NCI-H69 (cell line): Measurements from ENCODE around the gene RAPH1.
A peak's percentile ranks its signal among the peaks of the same experiment; 100 is the strongest.
"Not testable (repeated sequence)": the region's sequence is repeated elsewhere in the genome, so short reads cannot be mapped to it uniquely, and the experiment has no call there.

Experiments used
- DNase-seq: peaks from one replicate; lab custom pipeline; 2025; lab: John Stamatoyannopoulos, UW

The RAPH1 gene

GRCh38 chr2:203544402-203544801 is 9.3 kb upstream of the RAPH1 start:
- no peak for DNase-seq

- peak; percentile 6 for DNase-seq
These were observed 8.8 kb upstream of the RAPH1 start for GRCh38 chr2:203543898-203544328.

GRCh38 chr2:203540598-203540997 is 5.5 kb upstream of the RAPH1 start:
- not testable (repeated sequence) for DNase-seq

- DNase-seq, result not testable (repeated sequence)
These were observed 3.1 kb upstream of the RAPH1 start for GRCh38 chr2:203538237-203538636.

- DNase-seq, result not testable (repeated sequence)
These were observed 1.5 kb upstream of the RAPH1 start for GRCh38 chr2:203536586-203536951.

- no peak for DNase-seq
These were observed 884 bp upstream of the RAPH1 start for GRCh38 chr2:203535784-203536585.

GRCh38 chr2:203534621-203535077 is 452 bp downstream of the RAPH1 start:
- peak; percentile 58 for DNase-seq

GRCh38 chr2:203533676-203534591 is 1.2 kb downstream of the RAPH1 start:
- DNase-seq, result peak; percentile 33

- DNase-seq, result peak; percentile 16
These were observed 2.0 kb downstream of the RAPH1 start for GRCh38 chr2:203532957-203533658.

- no peak for DNase-seq
These were observed 7.4 kb downstream of the RAPH1 start for GRCh38 chr2:203527719-203528118.

GRCh38 chr2:203513268-203513667 is 21.8 kb downstream of the RAPH1 start:
- DNase-seq, result not testable (repeated sequence)

- no peak for DNase-seq
These were observed 24.2 kb downstream of the RAPH1 start for GRCh38 chr2:203510941-203511305.

- no peak for DNase-seq
These were observed 24.7 kb downstream of the RAPH1 start for GRCh38 chr2:203510256-203510940.

- DNase-seq, result not testable (repeated sequence)
These were observed 31.6 kb downstream of the RAPH1 start for GRCh38 chr2:203503460-203503859.

- no peak for DNase-seq
These were observed 33.2 kb downstream of the RAPH1 start for GRCh38 chr2:203501873-203502272.

GRCh38 chr2:203500951-203501350 is 34.1 kb downstream of the RAPH1 start:
- no peak for DNase-seq

- no peak for DNase-seq
These were observed 34.8 kb downstream of the RAPH1 start for GRCh38 chr2:203500297-203500696.

- DNase-seq, result peak; percentile 3
These were observed 36.9 kb downstream of the RAPH1 start for GRCh38 chr2:203498161-203498560.

- DNase-seq, result no peak
These were observed 42.1 kb downstream of the RAPH1 start for GRCh38 chr2:203492965-203493364.

- no peak for DNase-seq
These were observed 44.7 kb downstream of the RAPH1 start for GRCh38 chr2:203490391-203490790.

GRCh38 chr2:203489531-203489930 is 45.6 kb downstream of the RAPH1 start:
- DNase-seq, result no peak
